ENCODE results near the gene FARP1. TPM values are rescaled to one million over a fixed set of nuclear protein-coding genes. Genes with fewer than 3 reads are reported as not detected.

The FARP1 gene
- total RNA-seq, 4 donors from 2014 or later, result 13.1 to 71.2 (median 46.6) TPM

- H3K27me3 ChIP-seq, result no peaks in the 10 kb centered on the region
- no peaks in the 10 kb centered on the region for H3K36me3 ChIP-seq
- H3K4me3 ChIP-seq, result no peak overlapping the region
- TF ChIP-seq CTCF (IDR thresholded peaks at IDR 0.05) (peak; percentile 95 to 98 (median 97)), POLR2A (IDR thresholded peaks at IDR 0.05) (no peak)
- DNase-seq, result peak; percentile 76 to 82
- H3K9me3 ChIP-seq, result no peaks in the 10 kb centered on the region
- H3K4me1 ChIP-seq, result peaks cover 4 to 8% of the 10 kb centered on the region in 2 donors
- intact Hi-C loops (cut with DNase I; ENCODE audit: low total_unique reads), result loop anchor here (5.0 kb wide), 1 partner anchor 127 kb away; no protein-coding TSS in a partner anchor
- peak overlapping the region; percentile 61 to 62 for H3K27ac ChIP-seq
These were observed 302.7 kb downstream of the FARP1 start for GRCh38 chr13:98445340-98446233.

- no peak overlapping the region for H3K4me3 ChIP-seq
- H3K4me1 ChIP-seq, result peaks cover 10% of the 10 kb centered on the region in 2 donors
- H3K36me3 ChIP-seq, result no peaks in the 10 kb centered on the region
- H3K27me3 ChIP-seq, result no peaks in the 10 kb centered on the region
- H3K9me3 ChIP-seq, result no peaks in the 10 kb centered on the region
- H3K27ac ChIP-seq, result peak overlapping the region; percentile 61 to 62
- DNase-seq, result no peak
- intact Hi-C loops (cut with DNase I; ENCODE audit: low total_unique reads), result loop anchor here (5.0 kb wide), 1 partner anchor 126 kb away; no protein-coding TSS in a partner anchor
- TF ChIP-seq CTCF (IDR thresholded peaks at IDR 0.05) (no peak), POLR2A (IDR thresholded peaks at IDR 0.05) (no peak)
These were observed 303.3 kb downstream of the FARP1 start for GRCh38 chr13:98446234-98446621.

DNA sequence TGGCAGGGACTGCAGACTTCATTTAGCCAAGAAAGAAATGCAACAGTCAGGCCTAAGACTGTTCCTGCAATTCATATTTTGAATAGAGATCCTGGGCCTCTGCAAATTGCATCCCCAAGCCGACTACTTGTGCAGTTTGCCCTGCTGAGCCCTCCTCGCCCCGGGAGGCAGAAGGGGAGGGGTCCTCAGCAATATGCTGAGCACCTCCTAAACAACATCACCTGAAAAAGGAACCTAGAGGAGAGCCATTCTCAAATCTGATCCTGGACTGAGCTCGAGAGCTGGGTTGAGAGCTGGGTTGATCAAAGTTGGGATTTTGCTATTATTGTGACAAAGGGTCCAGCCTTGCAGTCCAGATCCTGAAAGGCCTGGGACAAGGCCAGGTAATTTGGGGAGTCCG, 304.2 kb downstream of the FARP1 start:
- intact Hi-C loops (cut with DNase I; ENCODE audit: low total_unique reads), result loop anchor here (5.0 kb wide), 1 partner anchor 125 kb away; no protein-coding TSS in a partner anchor
- H3K36me3 ChIP-seq, result no peaks in the 10 kb centered on the region
- H3K9me3 ChIP-seq, result no peaks in the 10 kb centered on the region
- no peak overlapping the region for H3K27ac ChIP-seq
- no peak overlapping the region for H3K4me3 ChIP-seq
- H3K4me1 ChIP-seq, result peaks cover 10 to 14% of the 10 kb centered on the region in 2 donors
- TF ChIP-seq CTCF (IDR thresholded peaks at IDR 0.05) (no peak), POLR2A (IDR thresholded peaks at IDR 0.05) (no peak)
- DNase-seq, result no peak
- H3K27me3 ChIP-seq, result no peaks in the 10 kb centered on the region

DNA sequence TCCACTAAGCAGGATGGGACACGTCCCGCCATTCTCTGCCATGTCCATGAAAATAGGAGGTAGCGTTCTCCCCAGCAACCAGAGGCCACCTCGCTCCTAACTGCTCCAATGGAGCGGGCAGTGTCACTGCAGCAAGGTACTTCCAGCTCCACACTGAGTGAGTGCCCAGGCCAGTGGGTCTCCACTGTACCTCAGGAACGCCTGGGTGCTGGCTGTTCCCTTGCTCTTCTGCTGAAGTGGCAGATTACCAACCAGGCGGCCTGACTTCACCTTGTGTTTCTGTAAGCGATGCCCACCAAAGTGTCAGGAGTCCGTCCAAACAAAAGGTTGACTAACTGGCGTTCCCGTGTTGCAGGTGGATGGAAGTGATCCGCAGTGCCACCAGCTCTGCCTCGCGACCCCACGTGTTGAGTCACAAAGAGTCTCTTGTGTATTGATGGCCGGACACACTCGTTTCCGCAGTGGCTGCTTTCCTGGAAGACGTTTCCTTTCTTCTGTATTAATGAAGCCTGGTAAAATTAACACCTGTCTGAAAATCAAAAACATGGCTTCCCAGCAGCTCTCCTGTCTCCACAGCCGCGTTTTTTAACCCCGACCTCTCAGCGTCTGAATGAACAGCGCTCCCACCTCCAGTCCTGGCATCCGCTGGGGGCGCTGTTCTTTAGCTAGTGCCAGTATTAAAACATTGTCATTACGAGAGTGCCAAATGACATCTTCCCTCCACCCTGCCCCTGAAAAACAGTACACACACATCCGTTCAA, 305.2 kb downstream of the FARP1 start:
- peak in 1 of 2 donors; percentile 63 for DNase-seq
- no peaks in the 10 kb centered on the region for H3K9me3 ChIP-seq
- intact Hi-C loops (cut with DNase I; ENCODE audit: low total_unique reads), result loop anchor here (5.0 kb wide), 1 partner anchor 124 kb away; no protein-coding TSS in a partner anchor
- peak; percentile 32 to 45 (median 40) for TF ChIP-seq CTCF (IDR thresholded peaks at IDR 0.05)
- no peak for TF ChIP-seq POLR2A (IDR thresholded peaks at IDR 0.05)
- H3K4me1 ChIP-seq, result peaks cover 10 to 14% of the 10 kb centered on the region in 2 donors
- H3K27ac ChIP-seq, result no peak overlapping the region
- H3K36me3 ChIP-seq, result no peaks in the 10 kb centered on the region
- H3K4me3 ChIP-seq, result no peak overlapping the region
- H3K27me3 ChIP-seq, result no peaks in the 10 kb centered on the region
